ENCODE results near the gene INSL3. TPM values are rescaled to one million over a fixed set of nuclear protein-coding genes. Genes with fewer than 3 reads are reported as not detected.

Gene INSL3
- total and polyA plus RNA-seq, 8 donors: 0.21 to 0.76 TPM; not detected in 6

DNA sequence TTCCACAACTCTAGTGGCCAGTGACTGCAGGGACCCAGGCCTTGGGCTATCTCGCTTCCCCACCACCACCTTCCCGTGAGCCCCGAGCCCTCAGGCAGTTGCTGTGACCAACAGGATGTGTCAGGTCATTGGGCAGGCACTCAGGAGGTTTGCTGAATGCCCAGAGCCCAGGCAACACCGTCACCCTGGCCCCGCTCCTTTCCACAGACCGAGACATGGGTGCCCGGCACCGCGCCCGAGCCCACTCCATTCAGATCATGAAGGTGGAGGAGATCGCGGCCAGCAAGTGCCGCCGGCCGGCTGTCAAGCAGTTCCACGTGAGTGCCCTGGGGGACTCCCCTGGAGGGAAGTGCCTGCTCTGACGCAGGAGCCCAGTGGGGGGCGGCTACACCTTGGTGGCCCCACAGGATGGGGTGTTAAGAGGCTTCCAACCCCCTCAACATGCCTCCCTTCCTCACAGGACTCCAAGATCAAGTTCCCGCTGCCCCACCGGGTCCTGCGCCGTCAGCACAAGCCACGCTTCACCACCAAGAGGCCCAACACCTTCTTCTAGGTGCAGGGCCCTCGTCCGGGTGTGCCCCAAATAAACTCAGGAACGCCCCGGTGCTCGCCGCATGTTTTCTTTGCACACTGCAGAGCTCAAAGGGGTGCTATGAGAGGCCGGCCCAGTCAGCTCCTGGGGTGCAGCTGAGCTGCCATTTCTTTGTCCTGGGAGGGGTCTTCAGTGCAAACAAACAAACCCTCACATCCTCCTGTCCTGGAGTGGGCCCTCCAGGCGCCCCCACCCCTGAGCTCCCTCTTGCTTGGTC, 41.6 kb upstream of the INSL3 start:
- Histone ChIP-seq H3K4me1 (peaks cover 11 to 47% of the 10 kb centered on the region in 2 donors), H3K9me3 (no peaks in the 10 kb centered on the region), H3K27me3 (no peaks in the 10 kb centered on the region), H3K4me3 (no peak overlapping the region), H3K27ac (peak overlapping the region in 1 of 2 donors; percentile 13), H3K36me3 (peaks cover 9 to 44% of the 10 kb centered on the region in 2 donors)
- intact Hi-C loops (cut with DNase I): loop anchor here in 1 of 2 donors (10.0 kb wide), 2 partner anchors 62 to 132 kb away; no protein-coding TSS in a partner anchor
- DNase-seq (no peak), ATAC-seq (no peak)
- TF ChIP-seq, protein P1, sequence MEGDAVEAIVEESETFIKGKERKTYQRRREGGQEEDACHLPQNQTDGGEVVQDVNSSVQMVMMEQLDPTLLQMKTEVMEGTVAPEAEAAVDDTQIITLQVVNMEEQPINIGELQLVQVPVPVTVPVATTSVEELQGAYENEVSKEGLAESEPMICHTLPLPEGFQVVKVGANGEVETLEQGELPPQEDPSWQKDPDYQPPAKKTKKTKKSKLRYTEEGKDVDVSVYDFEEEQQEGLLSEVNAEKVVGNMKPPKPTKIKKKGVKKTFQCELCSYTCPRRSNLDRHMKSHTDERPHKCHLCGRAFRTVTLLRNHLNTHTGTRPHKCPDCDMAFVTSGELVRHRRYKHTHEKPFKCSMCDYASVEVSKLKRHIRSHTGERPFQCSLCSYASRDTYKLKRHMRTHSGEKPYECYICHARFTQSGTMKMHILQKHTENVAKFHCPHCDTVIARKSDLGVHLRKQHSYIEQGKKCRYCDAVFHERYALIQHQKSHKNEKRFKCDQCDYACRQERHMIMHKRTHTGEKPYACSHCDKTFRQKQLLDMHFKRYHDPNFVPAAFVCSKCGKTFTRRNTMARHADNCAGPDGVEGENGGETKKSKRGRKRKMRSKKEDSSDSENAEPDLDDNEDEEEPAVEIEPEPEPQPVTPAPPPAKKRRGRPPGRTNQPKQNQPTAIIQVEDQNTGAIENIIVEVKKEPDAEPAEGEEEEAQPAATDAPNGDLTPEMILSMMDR (IDR thresholded peaks at IDR 0.05): no peak

DNA sequence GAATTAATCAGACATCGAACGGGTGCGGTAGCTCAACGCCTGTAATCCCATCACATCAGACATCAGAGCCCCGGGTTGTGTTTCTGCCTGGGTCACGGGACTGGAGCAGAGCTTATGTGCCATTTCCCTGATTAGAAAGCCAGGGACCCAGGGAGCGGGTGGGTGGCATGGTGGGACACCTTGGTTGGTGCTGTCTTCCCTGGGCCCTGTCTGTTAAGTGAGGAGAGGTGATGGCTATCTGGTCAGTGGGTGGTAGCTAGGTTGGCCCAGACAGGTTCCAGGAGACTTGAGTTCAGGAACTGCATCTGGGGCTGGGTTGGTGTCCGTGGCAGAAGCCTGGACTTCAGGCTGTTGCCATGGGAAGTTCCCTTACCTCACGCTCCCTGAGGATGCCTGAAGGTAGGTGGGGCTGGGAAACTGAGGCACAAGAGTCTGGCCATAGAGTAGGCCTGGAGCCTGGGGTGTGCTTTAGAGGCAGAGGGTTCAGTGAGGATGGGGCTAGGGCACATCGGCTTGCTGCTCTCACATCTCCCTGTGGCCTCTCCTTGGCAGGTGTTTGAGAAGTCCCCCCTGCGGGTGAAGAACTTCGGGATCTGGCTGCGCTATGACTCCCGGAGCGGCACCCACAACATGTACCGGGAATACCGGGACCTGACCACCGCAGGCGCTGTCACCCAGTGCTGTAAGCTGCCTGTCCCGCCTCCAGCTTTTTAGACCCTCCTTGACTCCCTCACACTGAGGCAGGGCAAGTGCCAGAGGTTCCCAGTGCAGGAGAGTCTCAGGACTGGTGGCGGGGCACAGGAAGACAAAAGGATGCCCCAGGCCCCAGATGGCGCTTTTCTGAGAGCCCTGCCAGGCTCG, 40.5 kb upstream of the INSL3 start:
- intact Hi-C loops (cut with DNase I): loop anchor here in 1 of 2 donors (10.0 kb wide), 2 partner anchors 63 to 133 kb away; no protein-coding TSS in a partner anchor

DNA sequence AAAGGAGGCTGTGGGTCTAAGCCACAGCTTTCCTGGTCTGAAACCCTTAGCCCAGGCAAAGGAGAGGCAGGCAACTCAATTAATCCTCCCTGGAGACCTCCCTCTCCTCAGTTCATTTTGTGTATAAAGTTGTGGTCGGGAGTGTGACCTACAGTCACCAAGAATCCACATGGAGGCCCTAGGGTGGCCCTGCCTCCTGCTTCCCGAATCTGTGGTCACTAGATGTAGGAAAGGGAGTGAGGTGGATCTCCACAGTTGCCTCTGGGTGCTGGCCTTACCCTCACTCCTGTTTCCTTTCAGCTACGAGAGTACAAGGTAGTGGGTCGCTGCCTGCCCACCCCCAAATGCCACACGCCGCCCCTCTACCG, 39.7 kb upstream of the INSL3 start:
- no peak for DNase-seq
- Histone ChIP-seq H3K9me3 (no peaks in the 10 kb centered on the region), H3K4me3 (peak overlapping the region; percentile 98 to 100), H3K36me3 (peaks cover 9 to 44% of the 10 kb centered on the region in 2 donors), H3K27me3 (no peaks in the 10 kb centered on the region), H3K27ac (peak overlapping the region in 1 of 2 donors; percentile 86), H3K4me1 (peaks cover 11 to 47% of the 10 kb centered on the region in 2 donors)
- intact Hi-C loops (cut with DNase I): loop anchor here in 1 of 2 donors (10.0 kb wide), 2 partner anchors 64 to 134 kb away; no protein-coding TSS in a partner anchor
- TF ChIP-seq, protein P1 (IDR thresholded peaks at IDR 0.05): no peak
- ATAC-seq: no peak

More for the DNA sequence above, 40.5 kb upstream of the INSL3 start:
- Histone ChIP-seq H3K9me3 (no peaks in the 10 kb centered on the region), H3K27ac (no peak overlapping the region), H3K4me3 (peak overlapping the region in 1 of 2 donors; percentile 100), H3K27me3 (no peaks in the 10 kb centered on the region), H3K4me1 (peaks cover 11 to 47% of the 10 kb centered on the region in 2 donors), H3K36me3 (peaks cover 9 to 44% of the 10 kb centered on the region in 2 donors)
- ATAC-seq: no peak
- TF ChIP-seq, protein P1 (IDR thresholded peaks at IDR 0.05): no peak
- DNase-seq: no peak

GRCh38 chr19:17860331-17860992, 39.1 kb upstream of the INSL3 start:
- Histone ChIP-seq H3K27me3 (no peaks in the 10 kb centered on the region), H3K4me3 (peak overlapping the region; percentile 98 to 100), H3K27ac (peak overlapping the region; percentile 71 to 86), H3K4me1 (peaks cover 11 to 49% of the 10 kb centered on the region in 2 donors), H3K9me3 (no peaks in the 10 kb centered on the region), H3K36me3 (peaks cover 9 to 42% of the 10 kb centered on the region in 2 donors)
- DNase-seq (no peak), ATAC-seq (no peak)
- TF ChIP-seq, protein P1 (IDR thresholded peaks at IDR 0.05): no peak
- intact Hi-C loops (cut with DNase I): loop anchor here in 1 of 2 donors (10.0 kb wide), 2 partner anchors 64 to 134 kb away; no protein-coding TSS in a partner anchor
